Measurements from ENCODE around the gene GPD1.

The GPD1 gene

DNA sequence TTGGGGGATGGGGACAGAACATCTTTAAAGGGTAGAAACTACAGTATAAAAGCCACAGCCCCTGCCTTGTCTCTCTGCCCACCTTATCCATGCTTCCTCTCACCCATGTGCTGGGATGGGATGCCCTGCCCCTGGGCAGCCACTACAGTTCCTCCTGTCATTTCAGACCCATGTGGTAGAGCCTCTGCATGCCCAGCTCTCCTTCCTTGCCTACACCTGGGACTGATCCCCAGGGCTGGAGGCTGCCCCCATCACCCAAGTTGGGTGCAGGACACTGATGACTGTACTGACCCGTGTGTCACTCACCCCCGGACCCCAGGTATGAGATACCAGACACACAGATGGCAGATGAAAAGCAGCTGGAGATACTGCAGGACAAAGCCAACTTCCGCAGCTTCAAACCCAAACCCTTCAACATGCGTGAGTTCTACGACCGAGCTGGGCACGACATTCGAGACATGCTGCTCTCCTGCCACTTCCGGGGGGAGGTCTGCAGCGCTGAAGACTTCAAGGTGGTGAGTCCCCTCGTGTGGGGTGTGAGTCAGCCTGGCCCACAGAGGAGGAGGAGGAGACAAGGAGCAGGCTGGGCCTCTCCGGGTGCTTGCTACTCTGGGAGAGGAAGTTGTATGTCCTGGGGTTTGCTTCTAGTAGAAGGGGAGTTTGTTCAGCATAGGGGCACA is 44.2 kb upstream of the GPD1 start:
- no peak overlapping the region for H3K4me3 ChIP-seq (ENCODE audit: low read depth, low read length)
- TF ChIP-seq, protein P1, sequence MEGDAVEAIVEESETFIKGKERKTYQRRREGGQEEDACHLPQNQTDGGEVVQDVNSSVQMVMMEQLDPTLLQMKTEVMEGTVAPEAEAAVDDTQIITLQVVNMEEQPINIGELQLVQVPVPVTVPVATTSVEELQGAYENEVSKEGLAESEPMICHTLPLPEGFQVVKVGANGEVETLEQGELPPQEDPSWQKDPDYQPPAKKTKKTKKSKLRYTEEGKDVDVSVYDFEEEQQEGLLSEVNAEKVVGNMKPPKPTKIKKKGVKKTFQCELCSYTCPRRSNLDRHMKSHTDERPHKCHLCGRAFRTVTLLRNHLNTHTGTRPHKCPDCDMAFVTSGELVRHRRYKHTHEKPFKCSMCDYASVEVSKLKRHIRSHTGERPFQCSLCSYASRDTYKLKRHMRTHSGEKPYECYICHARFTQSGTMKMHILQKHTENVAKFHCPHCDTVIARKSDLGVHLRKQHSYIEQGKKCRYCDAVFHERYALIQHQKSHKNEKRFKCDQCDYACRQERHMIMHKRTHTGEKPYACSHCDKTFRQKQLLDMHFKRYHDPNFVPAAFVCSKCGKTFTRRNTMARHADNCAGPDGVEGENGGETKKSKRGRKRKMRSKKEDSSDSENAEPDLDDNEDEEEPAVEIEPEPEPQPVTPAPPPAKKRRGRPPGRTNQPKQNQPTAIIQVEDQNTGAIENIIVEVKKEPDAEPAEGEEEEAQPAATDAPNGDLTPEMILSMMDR (IDR thresholded peaks at IDR 0.05; ENCODE audit: low read depth, low read length): no peak

DNA sequence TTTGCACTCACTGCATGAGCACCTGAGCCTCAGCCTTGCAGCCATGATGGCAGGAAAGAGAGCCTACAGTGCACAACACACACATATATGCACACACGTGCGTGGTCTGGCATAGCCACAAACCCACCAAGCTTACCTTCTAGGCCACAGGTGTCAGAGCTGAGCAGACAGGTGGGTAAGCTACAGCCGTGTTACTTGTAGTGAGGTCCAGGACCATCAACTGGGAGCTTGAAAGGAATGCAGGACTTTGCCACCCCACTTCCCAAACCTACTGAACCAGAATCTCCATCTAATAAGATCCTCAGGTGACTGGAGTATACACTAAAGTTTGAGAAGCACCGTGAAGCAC is 43.7 kb upstream of the GPD1 start:
- TF ChIP-seq, protein P1 (IDR thresholded peaks at IDR 0.05; ENCODE audit: low read depth, low read length): no peak
- no peak overlapping the region for H3K4me3 ChIP-seq (ENCODE audit: low read depth, low read length)

DNA sequence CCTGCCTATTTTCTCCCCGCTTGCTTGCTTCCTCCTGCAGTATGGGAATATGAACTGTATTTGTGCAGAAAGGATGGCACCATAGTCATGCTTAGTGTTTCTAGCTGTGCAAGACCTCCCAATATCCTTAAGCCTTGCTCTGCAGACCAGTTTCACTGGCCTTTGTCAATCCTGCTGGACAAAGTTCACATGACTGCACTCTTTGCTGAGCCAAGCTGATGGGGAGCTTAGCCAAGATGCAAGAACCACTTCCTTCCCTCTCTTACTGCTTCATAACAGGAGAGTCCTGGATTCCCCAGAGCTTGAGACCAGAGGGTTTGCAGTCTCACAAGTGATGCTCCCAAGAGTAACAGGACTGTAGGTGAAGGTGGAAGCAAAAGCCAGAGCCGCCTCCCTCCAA is 42.6 kb upstream of the GPD1 start:
- no peak overlapping the region for H3K4me3 ChIP-seq (ENCODE audit: low read depth, low read length)
- TF ChIP-seq, protein P1 (IDR thresholded peaks at IDR 0.05; ENCODE audit: low read depth, low read length): no peak

DNA sequence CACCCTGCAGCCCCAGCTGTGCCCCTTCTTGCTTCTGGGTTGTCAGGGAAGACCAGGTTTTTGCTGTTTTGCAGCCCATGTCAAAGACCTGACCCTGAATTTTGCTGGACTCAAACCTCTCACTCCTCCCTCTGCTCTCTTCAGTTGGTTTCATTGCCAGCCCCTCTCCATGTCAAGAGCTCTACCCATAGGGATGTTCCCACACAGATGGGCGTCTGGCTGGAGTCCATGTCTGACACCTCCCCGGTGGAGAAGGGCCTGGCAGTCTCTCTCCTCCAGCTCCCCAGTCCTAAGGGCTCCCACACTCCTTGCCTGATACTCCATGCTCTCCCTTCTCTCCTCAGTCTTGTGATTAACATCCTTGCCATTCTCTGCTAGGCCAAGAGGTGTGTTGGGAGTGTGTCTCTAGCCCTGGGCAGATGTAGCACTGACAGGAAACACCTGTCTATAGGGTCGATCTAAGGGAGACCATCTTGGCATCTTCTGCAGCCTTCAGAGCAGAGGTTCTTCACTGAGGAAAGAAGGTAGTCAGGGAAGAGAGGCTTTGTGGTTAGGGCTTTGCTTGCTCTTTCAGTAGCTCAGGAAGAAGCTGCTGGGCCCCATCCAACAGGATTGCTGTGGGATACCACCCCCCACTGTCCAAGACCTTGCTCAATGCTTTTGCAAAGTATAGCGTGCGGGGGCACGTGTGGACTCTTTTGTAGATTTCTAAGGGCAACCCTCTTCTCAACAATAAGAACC is 41.7 kb upstream of the GPD1 start:
- H3K4me3 ChIP-seq (ENCODE audit: low read depth, low read length): no peak overlapping the region
- TF ChIP-seq, protein P1 (IDR thresholded peaks at IDR 0.05; ENCODE audit: low read depth, low read length): no peak

DNA sequence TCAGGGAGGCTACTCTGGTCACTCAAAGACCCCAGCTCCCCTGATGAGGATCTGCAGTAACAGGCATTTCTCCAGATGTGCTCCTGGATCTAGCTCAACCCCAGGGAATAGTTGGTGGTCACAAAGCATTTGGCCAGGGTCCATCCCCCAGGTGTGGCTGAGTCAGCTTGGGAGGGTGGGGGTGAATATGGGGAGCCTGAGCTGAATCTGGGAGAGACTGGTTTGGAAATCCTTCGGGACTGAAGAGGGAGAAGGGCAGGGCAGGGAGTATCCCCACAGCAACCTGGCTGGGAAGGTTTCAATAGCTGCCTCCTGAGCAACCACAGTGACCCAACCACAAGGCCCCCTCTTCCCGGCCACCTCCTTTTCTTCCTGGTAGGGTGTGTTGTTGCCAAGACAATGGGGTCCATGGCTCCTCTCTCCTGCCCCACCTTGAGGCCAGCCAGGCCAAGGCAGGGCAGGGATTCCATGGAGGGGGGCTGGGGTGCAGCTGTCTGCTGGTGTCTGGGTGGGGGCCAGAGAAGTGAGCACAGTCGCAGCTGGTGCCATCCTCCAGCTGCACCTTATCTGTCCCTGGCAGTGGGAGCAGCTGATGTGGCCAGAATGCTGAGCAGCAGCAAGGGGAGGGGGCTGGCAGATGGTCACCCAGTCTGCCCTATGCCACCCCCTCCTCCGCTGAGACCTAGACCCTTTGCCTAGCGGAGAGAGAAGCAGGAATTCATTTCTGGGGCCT is 40.9 kb upstream of the GPD1 start:
- H3K4me3 ChIP-seq (ENCODE audit: low read depth, low read length): no peak overlapping the region
- TF ChIP-seq, protein P1 (IDR thresholded peaks at IDR 0.05; ENCODE audit: low read depth, low read length): no peak

DNA sequence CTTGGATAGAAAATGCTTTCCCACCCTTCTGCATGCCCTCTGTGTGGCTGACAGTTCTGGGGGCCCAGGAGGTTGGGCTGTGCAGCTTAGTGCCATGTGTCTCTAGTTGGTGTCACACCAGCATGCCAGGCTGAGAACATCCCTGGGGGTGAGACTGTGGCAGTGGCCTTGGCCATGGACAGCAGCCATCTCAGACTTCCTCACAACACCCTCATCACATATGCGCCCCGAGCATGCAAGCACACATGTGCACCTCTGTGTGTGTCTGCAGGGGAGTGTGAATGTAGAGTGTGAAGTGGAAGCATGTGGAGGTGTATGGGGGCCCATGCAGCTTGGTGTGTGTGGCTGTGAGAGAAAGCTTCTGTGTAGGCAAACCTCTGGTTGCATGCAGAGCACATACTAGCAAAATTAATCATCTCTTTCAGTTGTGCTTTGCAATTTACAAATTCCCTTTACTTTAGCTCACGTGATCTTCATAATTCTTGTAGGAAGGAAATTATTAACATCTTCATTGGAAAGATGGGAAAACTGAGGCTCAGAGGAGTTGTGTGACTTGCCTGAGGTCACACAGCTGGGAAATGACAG is 38.0 kb upstream of the GPD1 start:
- TF ChIP-seq, protein P1 (IDR thresholded peaks at IDR 0.05; ENCODE audit: low read depth, low read length): no peak

More for the DNA sequence above, 38.0 kb upstream of the GPD1 start:
- no peak overlapping the region for H3K4me3 ChIP-seq (ENCODE audit: low read depth, low read length)
